ENCODE data around the gene GRM3.

Gene GRM3

GRCh38 chr7:86643561-86644281 lies at the start of gene GRM3:
Gene GRM3 (plus strand): TSS chr7:86643909. CDS start chr7:86765146, 121,237 bp downstream.
- no peak for DNase-seq

- DNase-seq = no peak
Observed at GRCh38 chr7:86598311-86598710, 45.4 kb upstream of the GRM3 start.

GRCh38 chr7:86598721-86599120 lies 45.0 kb upstream of the GRM3 start:
- DNase-seq = no peak

GRCh38 chr7:86600506-86601290 lies 43.0 kb upstream of the GRM3 start:
- no peak for DNase-seq

GRCh38 chr7:86615711-86616110 lies 28.0 kb upstream of the GRM3 start:
- peak in 1 of 2 experiments; percentile 0 for DNase-seq

GRCh38 chr7:86644282-86645224 lies 844 bp downstream of the GRM3 start:
- DNase-seq = no peak

GRCh38 chr7:86645225-86645608 lies 1.5 kb downstream of the GRM3 start:
- DNase-seq = no peak

- DNase-seq = no peak
Observed at GRCh38 chr7:86645676-86646276, 2.1 kb downstream of the GRM3 start.

GRCh38 chr7:86647385-86648094 lies 3.8 kb downstream of the GRM3 start:
- DNase-seq = no peak

GRCh38 chr7:86648169-86648568 lies 4.5 kb downstream of the GRM3 start:
- no peak for DNase-seq

GRCh38 chr7:86653919-86654659 lies 10.4 kb downstream of the GRM3 start:
- DNase-seq = no peak

GRCh38 chr7:86657948-86658347 lies 14.2 kb downstream of the GRM3 start:
- no peak for DNase-seq

GRCh38 chr7:86660950-86661462 lies 17.3 kb downstream of the GRM3 start:
- DNase-seq = no peak

GRCh38 chr7:86664486-86664885 lies 20.8 kb downstream of the GRM3 start:
- DNase-seq = no peak

GRCh38 chr7:86664991-86665390 lies 21.3 kb downstream of the GRM3 start:
- DNase-seq = no peak

GRCh38 chr7:86665669-86666068 lies 22.0 kb downstream of the GRM3 start:
- DNase-seq = no peak

GRCh38 chr7:86667732-86668131 lies 24.0 kb downstream of the GRM3 start:
- DNase-seq = no peak

- DNase-seq = no peak
Observed at GRCh38 chr7:86668315-86668714, 24.6 kb downstream of the GRM3 start.

- no peak for DNase-seq
Observed at GRCh38 chr7:86687831-86688230, 44.1 kb downstream of the GRM3 start.

- no peak for DNase-seq
Observed at GRCh38 chr7:86689363-86689762, 45.7 kb downstream of the GRM3 start.

GRCh38 chr7:86692755-86693154 lies 49.0 kb downstream of the GRM3 start:
- no peak for DNase-seq
